Measurements from ENCODE around the gene RHOB. TPM values are rescaled to one million over a fixed set of nuclear protein-coding genes. Genes with fewer than 3 reads are reported as not detected.
"Not testable (repeated sequence)": the region's sequence is repeated elsewhere in the genome, so short reads cannot be mapped to it uniquely, and the experiment has no call there.

The RHOB gene
- total RNA-seq, 1 donor from 2014 or later, result 84.0 TPM

GRCh38 chr2:20451761-20452499 is 5.1 kb downstream of the RHOB start:
- DNase-seq (ENCODE audit: low read depth), result no peak

- DNase-seq (ENCODE audit: low read depth), result peak; percentile 57
Measured at GRCh38 chr2:20452551-20452950, 5.7 kb downstream of the RHOB start.

GRCh38 chr2:20453087-20453486 is 6.2 kb downstream of the RHOB start:
- no peak for DNase-seq (ENCODE audit: low read depth)

GRCh38 chr2:20454036-20454981 is 7.4 kb downstream of the RHOB start:
- no peak for DNase-seq (ENCODE audit: low read depth)

- no peak for DNase-seq (ENCODE audit: low read depth)
Measured at GRCh38 chr2:20455076-20455587, 8.3 kb downstream of the RHOB start.

- DNase-seq (ENCODE audit: low read depth), result no peak
Measured at GRCh38 chr2:20456116-20456571, 9.3 kb downstream of the RHOB start.

- DNase-seq (ENCODE audit: low read depth), result peak; percentile 46
Measured at GRCh38 chr2:20456636-20457426, 10.0 kb downstream of the RHOB start.

- no peak for DNase-seq (ENCODE audit: low read depth)
Measured at GRCh38 chr2:20457661-20458630, 11.1 kb downstream of the RHOB start.

GRCh38 chr2:20458737-20459484 is 12.0 kb downstream of the RHOB start:
- not testable (repeated sequence) for DNase-seq (ENCODE audit: low read depth)

- peak; percentile 37 for DNase-seq (ENCODE audit: low read depth)
Measured at GRCh38 chr2:20465716-20466394, 19.0 kb downstream of the RHOB start.

GRCh38 chr2:20467789-20468548 is 21.1 kb downstream of the RHOB start:
- no peak for DNase-seq (ENCODE audit: low read depth)

GRCh38 chr2:20468549-20469500 is 22.0 kb downstream of the RHOB start:
- DNase-seq (ENCODE audit: low read depth), result no peak

- DNase-seq (ENCODE audit: low read depth), result no peak
Measured at GRCh38 chr2:20469595-20469994, 22.7 kb downstream of the RHOB start.

GRCh38 chr2:20470211-20470610 is 23.3 kb downstream of the RHOB start:
- DNase-seq (ENCODE audit: low read depth), result no peak

- DNase-seq (ENCODE audit: low read depth), result no peak
Measured at GRCh38 chr2:20471148-20471547, 24.3 kb downstream of the RHOB start.

- no peak for DNase-seq (ENCODE audit: low read depth)
Measured at GRCh38 chr2:20471902-20472559, 25.2 kb downstream of the RHOB start.

Data from myocyte (in vitro differentiated cells).